Peyer's patch (tissue), 4 donors: Measurements from ENCODE around the gene PTGER4.

Experiments
- POLR2A ChIP-seq, 2 donors: fragments of 450-650 bp; IDR thresholded peaks; one replicate each; pipeline ENCODE4 v1.5.1; 2017; ENCODE audit warnings: antibody characterized with exemption in 2 of 2, mild to moderate bottlenecking in 2 of 2, moderate library complexity in 2 of 2
- TF ChIP-seq, protein P1 (sequence below), 6 experiments: fragments of 450-650 bp in 4 of 6; fragments of 200-600 bp in 2 of 6; sonication (generic) in 1 of 6; IDR thresholded peaks; one replicate each; pipeline ENCODE4 v1.5.1; 2017 to 2019; ENCODE audit warnings: antibody characterized with exemption in 6 of 6, mild to moderate bottlenecking in 3 of 6, moderate library complexity in 1 of 6

DNA sequence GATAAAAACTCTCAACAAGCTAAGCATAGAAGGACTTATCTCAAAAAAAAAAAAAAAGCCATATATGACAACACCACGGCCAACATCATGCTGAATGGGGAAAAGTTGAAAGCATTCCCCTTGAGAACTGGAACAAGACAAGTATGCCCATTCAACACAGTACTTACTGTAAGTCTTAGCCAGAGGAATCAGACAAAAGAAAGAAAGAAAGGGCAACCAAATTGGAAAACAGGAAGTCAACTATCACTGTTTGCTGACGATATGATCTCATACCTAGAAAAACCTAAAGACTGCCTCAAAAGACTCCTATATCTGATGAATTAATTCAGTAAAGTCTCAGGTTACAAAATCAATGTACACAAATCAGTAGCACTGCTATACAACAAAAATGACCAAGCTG is 24.6 kb upstream of the PTGER4 start:
- TF ChIP-seq, protein P1, sequence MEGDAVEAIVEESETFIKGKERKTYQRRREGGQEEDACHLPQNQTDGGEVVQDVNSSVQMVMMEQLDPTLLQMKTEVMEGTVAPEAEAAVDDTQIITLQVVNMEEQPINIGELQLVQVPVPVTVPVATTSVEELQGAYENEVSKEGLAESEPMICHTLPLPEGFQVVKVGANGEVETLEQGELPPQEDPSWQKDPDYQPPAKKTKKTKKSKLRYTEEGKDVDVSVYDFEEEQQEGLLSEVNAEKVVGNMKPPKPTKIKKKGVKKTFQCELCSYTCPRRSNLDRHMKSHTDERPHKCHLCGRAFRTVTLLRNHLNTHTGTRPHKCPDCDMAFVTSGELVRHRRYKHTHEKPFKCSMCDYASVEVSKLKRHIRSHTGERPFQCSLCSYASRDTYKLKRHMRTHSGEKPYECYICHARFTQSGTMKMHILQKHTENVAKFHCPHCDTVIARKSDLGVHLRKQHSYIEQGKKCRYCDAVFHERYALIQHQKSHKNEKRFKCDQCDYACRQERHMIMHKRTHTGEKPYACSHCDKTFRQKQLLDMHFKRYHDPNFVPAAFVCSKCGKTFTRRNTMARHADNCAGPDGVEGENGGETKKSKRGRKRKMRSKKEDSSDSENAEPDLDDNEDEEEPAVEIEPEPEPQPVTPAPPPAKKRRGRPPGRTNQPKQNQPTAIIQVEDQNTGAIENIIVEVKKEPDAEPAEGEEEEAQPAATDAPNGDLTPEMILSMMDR (IDR thresholded peaks at IDR 0.05): no peak
- TF ChIP-seq POLR2A (IDR thresholded peaks at IDR 0.05): no peak
